ENCODE measurements around the gene CCDC171.
A peak's percentile ranks its signal among the peaks of the same experiment; 100 is the strongest.
"Not testable (repeated sequence)": the region's sequence is repeated elsewhere in the genome, so short reads cannot be mapped to it uniquely, and the experiment has no call there.

The CCDC171 gene

DNA sequence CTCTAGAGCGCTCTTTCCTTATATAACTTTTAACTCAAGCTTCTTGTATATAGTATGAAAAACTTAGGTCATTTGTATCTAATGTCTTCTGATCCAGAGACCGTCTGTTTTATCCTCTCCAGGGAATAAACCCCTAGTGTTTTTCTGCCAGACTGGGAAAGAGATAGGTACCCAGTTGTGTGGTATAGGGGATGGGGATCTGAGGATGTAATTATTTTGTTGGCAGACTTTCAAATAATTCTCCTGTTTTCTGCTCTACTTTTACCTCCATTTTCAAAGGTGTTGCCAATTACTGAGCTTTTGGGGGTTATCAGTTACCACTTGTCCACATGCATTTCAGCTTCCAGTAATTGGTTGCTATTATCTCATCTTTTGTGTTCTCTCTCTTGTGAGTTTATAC is 17.9 kb downstream of the CCDC171 start:
- no peak for DNase-seq

- no peak for DNase-seq
Measured at GRCh38 chr9:15572200-15572770, 19.4 kb downstream of the CCDC171 start.

DNA sequence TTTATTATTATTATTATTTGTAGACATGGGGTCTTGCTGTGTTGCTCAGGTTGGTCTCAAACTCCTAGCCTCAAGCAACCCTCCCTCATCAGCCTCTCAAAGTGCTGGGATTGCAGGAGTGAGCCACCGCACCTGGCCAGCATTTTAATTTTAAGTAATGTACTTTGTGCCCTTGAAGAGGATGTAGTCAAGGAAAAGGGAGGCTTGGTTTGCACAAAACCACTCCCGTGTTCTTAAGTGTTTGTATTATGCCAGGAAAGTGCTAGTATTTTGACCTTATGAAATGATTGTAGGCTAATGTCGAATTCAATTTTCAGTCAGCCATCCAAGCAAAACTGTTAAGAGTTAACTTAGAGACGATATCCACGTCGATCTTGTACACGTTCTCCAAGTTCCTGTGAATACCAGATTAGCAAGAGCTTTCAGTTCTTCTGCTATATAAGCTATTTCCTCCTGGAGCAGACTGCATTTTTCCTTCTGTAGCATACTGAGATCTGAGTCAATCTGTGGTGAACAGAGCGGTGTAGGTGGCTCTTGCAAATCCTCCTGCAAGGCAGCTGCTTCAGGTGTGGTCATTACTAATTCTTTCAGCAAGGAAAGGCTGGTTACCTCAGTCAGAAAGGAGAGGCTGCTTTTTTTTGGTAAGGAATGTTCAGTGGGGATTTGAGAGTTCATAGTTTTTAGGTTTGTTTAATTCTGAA is 23.7 kb downstream of the CCDC171 start:
- no peak for DNase-seq

DNA sequence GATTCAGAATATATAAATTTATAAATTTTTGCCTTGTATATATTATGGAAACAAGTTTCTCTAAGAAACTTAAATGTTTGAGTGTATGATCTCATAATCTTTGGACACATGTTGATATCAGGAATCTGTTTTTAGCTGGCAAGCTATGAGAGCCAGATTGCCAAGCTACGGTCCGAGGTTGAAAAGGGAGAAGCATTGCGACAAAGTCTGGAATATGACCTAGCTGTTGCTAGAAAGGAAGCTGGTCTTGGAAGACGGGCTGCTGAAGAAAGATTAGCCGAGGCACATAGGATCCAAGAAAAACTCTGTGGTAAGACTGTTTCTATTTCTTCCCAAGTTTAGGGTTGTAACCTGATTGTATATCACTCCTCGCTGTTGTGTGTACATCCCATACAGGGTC is 25.9 kb downstream of the CCDC171 start:
- no peak for DNase-seq

GRCh38 chr9:15584379-15584778 is 31.5 kb downstream of the CCDC171 start:
- DNase-seq, result no peak

DNA sequence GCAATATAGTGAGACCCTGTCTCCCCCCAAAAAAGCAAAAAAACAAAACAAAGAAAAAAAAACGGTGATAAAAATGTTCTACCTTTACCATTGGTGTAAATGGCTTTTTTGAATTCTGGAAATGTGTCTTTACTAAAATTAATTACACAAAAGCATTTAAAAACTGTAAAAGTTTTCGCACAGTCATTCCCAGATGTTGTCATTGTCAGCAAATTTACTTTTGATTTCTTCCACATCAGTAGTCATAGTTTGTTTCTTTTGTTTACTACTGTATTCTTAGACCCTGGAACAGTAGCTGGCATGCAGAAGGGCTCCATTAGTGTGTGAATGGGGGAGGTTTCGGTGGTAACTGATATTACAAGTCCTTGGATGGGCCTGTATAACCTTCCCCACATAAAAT is 39.5 kb downstream of the CCDC171 start:
- no peak for DNase-seq

- DNase-seq, result not testable (repeated sequence)
Measured at GRCh38 chr9:15592940-15593339, 40.1 kb downstream of the CCDC171 start.

DNA sequence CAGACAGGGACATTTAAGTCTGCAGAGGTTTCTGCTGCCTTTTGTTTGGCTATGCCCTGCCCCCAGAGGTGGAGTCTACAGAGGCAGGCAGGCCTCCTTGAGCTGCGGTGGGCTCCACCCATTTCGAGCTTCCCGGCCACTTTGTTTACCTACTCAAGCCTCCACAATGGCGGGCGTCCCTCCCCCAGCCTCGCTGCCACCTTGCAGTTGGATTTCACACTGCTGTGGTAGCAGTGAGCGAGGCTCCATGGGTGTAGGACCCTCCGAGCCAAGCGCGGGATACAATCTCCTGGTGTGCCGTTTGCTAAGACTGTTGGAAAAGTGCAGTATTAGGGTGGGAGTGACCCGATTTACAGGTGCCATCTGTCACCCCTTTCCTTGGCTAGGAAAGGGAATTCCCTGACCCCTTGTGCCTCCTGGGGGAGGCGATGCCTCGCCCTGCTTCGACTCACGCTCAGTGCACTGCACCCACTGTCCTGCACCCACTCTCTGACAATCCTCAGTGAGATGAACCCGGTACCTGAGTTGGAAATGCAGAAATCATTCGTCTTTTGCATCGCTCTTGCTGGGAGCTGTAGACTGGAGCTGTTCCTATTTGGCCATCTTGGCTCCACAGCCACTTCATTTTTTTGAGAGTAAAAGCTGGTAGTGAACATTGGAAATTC is 48.0 kb downstream of the CCDC171 start:
- not testable (repeated sequence) for DNase-seq

- peak; percentile 27 to 34 for DNase-seq
Measured at GRCh38 chr9:15606643-15607472, 54.0 kb downstream of the CCDC171 start.

DNA sequence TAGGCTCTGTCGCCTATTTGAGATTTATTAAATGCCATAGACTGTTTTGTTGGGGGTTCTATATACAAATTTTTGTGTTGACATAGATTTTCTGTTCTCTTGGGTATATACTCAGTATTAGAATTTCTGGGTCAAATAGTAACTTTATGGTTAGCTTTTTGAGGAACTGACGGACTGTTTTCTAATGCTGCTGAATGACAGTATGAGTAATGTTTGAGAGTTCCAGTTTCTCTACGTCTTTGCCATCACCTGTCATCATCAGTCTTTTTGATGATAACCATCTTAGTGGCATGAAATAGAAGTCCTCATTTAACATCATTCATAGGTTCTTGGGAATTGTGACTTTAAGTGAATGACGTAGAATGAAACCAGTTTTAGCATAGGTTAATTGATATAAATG is 60.1 kb downstream of the CCDC171 start:
- no peak for DNase-seq

- DNase-seq, result no peak
Measured at GRCh38 chr9:15617782-15618181, 64.9 kb downstream of the CCDC171 start.

- DNase-seq, result no peak
Measured at GRCh38 chr9:15618540-15619331, 65.9 kb downstream of the CCDC171 start.

DNA sequence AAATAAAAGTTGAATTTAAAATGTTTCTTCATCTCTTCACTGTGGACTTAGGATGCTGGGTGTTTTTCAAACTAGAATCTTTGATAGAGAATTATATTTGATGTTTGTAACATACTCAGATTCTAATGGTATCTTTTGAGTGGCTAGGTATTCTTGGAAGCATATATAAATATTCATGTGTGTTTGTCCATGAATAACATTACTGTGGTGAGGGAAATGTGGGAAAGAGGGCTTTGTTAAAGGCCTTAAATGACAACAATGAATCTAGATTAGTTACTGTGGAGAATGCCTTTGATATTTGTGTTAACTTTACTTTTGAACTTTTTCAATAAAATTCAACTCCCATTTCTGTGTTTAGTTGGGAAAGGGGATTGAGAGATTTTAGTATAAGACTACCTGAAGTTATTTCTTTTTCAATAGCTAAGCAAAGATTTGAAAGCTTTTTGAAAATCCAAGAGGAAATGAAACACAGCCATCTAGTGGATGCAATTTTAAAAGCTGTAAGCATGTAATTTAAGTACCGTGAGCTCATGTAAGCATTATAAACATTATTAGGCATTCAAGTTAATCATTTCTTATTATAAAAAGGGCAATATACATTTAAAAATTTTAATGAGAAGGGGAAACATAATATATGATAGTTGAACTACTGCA is 69.6 kb downstream of the CCDC171 start:
- DNase-seq, result peak; percentile 3 to 18

- DNase-seq, result no peak
Measured at GRCh38 chr9:15635752-15636151, 82.9 kb downstream of the CCDC171 start.

DNA sequence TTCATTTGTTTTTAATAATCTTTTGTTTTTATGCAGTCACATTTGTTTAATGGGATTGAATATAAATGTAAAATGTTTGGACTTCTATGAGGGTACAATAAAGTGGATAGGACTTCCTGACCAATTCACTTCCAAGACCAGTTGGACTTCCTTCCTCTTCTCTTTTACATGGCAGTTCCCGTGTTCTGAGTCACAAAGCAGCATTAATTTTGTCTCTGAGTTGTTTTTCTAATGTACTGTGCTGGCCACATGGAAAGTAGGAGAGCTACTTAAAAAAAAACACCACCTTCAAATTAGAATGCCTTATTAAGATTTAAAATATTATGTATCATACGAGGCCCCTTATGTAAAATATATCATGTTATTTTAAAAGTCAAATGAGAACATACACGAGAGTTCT is 87.3 kb downstream of the CCDC171 start:
- DNase-seq, result peak; percentile 14 to 28

DNA sequence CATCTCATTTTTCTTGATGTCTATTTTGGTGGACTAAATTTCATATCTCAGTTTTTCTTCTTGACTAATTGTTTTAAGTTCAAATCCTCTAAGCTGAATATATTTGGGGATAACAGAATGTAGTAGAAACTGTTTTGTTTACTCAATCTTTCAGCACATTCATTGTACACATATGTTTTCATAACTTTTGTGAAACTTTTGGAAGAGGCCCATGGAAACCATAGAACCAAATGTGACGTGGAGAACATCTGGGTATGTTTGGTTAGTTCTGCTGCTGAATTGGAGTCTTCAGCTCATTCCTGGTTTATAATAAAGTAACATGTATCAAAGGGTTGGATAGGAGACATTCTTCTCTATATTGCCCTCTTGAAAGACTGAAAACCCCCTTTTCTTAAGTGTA is 88.4 kb downstream of the CCDC171 start:
- no peak for DNase-seq

DNA sequence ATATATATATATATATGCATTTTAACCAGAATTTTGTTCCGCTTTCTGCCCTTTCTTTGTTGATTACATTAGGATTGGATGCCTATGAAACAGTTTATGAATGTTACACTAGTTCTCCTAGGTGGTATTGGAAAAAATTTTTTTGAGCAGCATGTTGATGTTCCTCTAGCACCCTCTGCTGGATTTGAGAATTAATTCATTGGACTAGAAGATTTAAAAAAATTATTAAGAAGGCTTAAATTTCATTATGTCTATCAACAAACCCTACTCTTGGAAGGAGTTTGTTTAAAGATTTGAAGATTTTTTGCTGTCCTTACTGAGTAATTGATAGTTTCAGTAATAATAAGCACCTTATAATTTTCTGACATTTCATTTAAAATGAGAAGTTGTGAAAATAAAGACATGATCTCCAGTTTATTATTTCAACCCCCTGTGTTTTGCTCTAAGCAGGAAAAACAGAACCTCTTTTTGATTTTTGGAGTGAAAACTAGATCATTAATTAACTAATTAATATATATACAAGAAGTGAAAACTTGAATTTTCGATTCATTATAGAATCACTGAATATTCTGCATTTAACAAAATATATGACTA is 89.6 kb downstream of the CCDC171 start:
- peak; percentile 40 to 57 for DNase-seq

DNA sequence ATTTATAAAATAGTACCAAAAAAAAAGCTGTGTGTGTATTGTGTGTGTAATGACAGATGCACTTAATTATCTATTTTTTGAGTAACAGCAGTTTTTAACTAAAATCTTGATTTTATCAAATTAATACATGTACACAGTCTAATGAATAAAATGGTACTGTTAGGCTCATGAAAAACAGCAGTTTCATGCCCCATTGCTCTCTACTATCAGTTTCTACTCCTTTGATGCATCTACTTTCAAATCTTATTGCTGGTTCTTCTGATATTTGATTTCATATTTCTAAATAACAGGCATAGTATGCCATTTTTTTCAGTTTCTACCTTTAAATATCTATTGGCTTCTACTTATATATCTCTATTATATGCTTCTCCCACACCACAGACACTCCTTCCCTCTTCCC is 117.4 kb downstream of the CCDC171 start:
- no peak for DNase-seq

GRCh38 chr9:15670894-15671293 is 118.1 kb downstream of the CCDC171 start:
- DNase-seq, result no peak

- DNase-seq, result no peak
Measured at GRCh38 chr9:15693701-15694100, 140.9 kb downstream of the CCDC171 start.

DNA sequence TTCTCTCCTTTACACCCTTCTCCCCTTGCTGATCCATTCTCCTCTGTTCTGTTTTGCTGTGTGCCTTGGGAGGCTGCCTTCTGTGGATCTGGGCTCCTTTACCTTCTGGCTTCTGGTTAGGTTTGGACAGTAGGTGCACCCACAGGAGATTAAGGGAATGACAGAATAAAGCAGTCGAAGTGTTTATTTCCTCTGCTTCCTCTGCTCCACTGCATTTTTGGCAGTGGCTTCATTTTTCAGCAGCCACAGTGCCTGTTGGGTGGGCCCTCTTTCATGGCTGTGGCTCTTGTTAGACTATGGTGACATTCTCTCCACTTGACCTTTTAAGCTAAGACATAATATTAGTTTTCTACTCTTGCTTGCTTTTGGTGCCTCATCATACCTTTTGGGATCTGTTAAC is 144.1 kb downstream of the CCDC171 start:
- peak in 1 of 2 experiments; percentile 0 for DNase-seq

- no peak for DNase-seq
Measured at GRCh38 chr9:15697446-15697851, 144.6 kb downstream of the CCDC171 start.
